Measurements from ENCODE around the gene TEX10.

TEX10 gene

DNA sequence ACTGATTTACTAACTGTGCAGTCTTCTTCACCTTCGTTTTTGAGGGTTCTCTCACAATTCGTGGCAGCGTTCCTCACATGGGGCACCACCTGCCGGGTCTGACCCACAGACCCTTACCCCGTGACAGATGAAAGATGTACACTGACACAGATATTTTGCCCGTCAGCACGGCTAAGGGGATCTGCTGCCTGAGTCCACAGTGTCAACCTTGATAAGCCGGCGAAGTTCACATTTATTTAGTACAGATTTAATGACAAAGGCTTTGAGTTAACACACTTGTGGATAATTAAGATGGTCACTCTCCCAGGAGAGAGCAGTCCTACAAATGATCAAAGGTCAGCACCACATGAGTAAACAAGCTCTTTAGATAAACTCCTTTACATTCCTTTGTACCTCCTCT, 15.9 kb upstream of the TEX10 start:
- no peak overlapping the region for H3K4me3 ChIP-seq (ENCODE audit: low read length)
- no peaks in the 10 kb centered on the region for H3K36me3 ChIP-seq (ENCODE audit: control insufficient read depth, insufficient read depth, low read length)
- H3K27me3 ChIP-seq (ENCODE audit: control insufficient read depth, insufficient read depth, low read length), result no peaks in the 10 kb centered on the region
- H3K9ac ChIP-seq (ENCODE audit: low read length), result no peak overlapping the region
- no peaks in the 10 kb centered on the region for H3K4me1 ChIP-seq (ENCODE audit: control insufficient read depth, insufficient read depth, low read length)
- H3K9me3 ChIP-seq (ENCODE audit: control insufficient read depth, low read length), result no peaks in the 10 kb centered on the region

DNA sequence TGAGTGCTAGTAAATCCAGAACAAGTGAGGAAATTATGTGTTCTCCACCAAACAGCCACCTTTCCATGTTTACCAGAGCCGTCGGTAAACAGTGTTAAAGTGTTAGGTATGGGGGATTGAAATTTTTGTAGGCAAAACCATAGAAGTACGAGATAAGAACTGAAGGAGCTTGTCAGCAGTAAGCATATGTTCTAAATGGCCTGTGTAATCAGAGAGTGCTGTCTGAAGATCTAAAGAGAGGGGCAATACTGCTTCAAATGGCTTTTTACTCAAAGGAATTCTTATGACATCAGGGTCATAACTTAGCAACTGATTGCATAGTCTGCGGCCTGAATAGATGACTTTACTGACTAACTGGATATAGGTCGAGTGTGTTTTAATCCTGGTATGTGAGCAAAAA, 13.4 kb upstream of the TEX10 start:
- no peaks in the 10 kb centered on the region for H3K27me3 ChIP-seq (ENCODE audit: control insufficient read depth, insufficient read depth, low read length)
- no peaks in the 10 kb centered on the region for H3K9me3 ChIP-seq (ENCODE audit: control insufficient read depth, low read length)
- H3K4me3 ChIP-seq (ENCODE audit: low read length), result no peak overlapping the region
- H3K9ac ChIP-seq (ENCODE audit: low read length), result no peak overlapping the region
- H3K36me3 ChIP-seq (ENCODE audit: control insufficient read depth, insufficient read depth, low read length), result no peaks in the 10 kb centered on the region
- no peaks in the 10 kb centered on the region for H3K4me1 ChIP-seq (ENCODE audit: control insufficient read depth, insufficient read depth, low read length)

DNA sequence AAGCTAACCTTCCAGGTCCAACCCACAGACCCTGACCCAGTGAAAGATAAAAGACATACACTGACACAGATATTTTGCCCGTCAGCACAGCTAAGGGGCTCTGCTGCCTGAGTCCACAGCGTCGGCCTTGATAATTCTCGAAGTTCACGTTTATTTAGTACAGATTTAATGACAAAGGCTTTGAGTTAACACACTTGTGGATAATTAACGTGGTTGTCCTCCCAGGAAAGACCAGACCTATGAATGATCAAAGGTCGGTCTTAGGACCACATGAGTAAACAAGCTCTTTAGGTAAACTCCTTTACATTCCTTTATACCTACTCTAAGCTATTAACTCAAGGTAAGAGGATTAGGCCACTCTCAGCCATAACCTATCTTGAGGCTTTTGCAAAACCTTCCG, 11.3 kb upstream of the TEX10 start:
- no peaks in the 10 kb centered on the region for H3K4me1 ChIP-seq (ENCODE audit: control insufficient read depth, insufficient read depth, low read length)
- H3K9me3 ChIP-seq (ENCODE audit: control insufficient read depth, low read length), result no peaks in the 10 kb centered on the region
- no peak overlapping the region for H3K4me3 ChIP-seq (ENCODE audit: low read length)
- no peaks in the 10 kb centered on the region for H3K36me3 ChIP-seq (ENCODE audit: control insufficient read depth, insufficient read depth, low read length)
- H3K27me3 ChIP-seq (ENCODE audit: control insufficient read depth, insufficient read depth, low read length), result no peaks in the 10 kb centered on the region
- no peak overlapping the region for H3K9ac ChIP-seq (ENCODE audit: low read length)

DNA sequence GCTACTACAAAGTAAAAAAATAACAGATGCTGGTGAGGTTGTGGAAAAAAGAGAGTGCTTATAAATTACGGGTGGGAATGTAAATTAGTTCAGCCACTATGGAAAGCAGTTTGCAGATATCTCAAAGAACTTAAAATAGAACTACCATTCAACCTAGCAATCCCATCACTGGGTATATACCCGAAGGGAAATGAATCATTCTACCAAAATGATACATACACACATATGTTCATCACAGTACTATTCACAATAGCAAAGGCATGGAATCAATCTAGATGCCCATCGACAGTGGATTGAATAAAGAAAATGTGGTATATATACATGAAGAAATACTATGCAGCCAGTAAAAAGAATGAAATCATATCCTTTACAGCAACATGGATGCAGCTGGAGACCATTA, 6.3 kb upstream of the TEX10 start:
- Histone ChIP-seq H3K9me3 (ENCODE audit: control insufficient read depth, low read length) (no peaks in the 10 kb centered on the region), H3K36me3 (ENCODE audit: control insufficient read depth, insufficient read depth, low read length) (no peaks in the 10 kb centered on the region), H3K27me3 (ENCODE audit: control insufficient read depth, insufficient read depth, low read length) (no peaks in the 10 kb centered on the region), H3K4me3 (ENCODE audit: low read length) (no peak overlapping the region), H3K9ac (ENCODE audit: low read length) (no peak overlapping the region), H3K4me1 (ENCODE audit: control insufficient read depth, insufficient read depth, low read length) (no peaks in the 10 kb centered on the region)

DNA sequence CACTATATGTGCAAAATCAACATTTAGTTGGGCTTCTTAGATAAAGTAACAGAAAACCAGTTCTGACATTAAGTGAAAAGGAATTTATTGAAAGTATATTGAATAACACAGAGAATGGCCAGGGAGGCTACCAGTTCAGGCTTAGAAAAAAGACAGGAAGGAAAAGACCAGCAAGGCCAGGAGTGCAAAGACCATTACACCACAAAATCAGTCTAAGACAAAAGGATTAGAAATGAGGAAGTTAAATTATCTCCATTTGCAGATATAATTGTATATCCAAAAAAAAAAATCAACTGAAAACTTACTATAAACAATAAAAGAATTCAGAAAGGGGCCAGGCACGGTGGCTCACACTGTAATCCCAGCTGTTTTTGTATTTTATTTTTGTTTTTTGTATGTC, 4.8 kb upstream of the TEX10 start:
- Histone ChIP-seq H3K9me3 (ENCODE audit: control insufficient read depth, low read length) (no peaks in the 10 kb centered on the region), H3K9ac (ENCODE audit: low read length) (no peak overlapping the region), H3K36me3 (ENCODE audit: control insufficient read depth, insufficient read depth, low read length) (no peaks in the 10 kb centered on the region), H3K27me3 (ENCODE audit: control insufficient read depth, insufficient read depth, low read length) (no peaks in the 10 kb centered on the region), H3K4me1 (ENCODE audit: control insufficient read depth, insufficient read depth, low read length) (no peaks in the 10 kb centered on the region), H3K4me3 (ENCODE audit: low read length) (no peak overlapping the region)

DNA sequence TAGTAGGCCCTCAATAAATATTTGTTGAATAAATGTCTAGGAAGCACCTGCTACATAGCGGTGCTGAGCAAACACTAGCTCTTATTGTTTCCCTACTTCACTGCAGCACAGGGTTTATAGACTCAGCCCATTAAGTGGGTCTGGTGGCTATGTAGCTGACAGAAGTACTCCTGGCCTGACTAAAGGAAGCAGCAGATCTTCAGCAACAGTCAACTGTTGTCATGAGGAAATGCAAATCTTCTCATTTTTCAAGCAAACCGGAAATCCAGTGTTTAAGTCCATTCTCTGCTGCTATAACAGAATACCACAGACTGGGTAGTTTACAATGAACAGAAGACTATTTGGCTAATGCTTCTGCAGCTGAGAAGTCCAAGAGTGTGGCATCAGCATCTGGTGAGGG, 2.8 kb upstream of the TEX10 start:
- H3K9ac ChIP-seq (ENCODE audit: low read length), result no peak overlapping the region
- no peaks in the 10 kb centered on the region for H3K36me3 ChIP-seq (ENCODE audit: control insufficient read depth, insufficient read depth, low read length)
- H3K4me1 ChIP-seq (ENCODE audit: control insufficient read depth, insufficient read depth, low read length), result no peaks in the 10 kb centered on the region
- H3K27me3 ChIP-seq (ENCODE audit: control insufficient read depth, insufficient read depth, low read length), result no peaks in the 10 kb centered on the region
- H3K9me3 ChIP-seq (ENCODE audit: control insufficient read depth, low read length), result no peaks in the 10 kb centered on the region
- no peak overlapping the region for H3K4me3 ChIP-seq (ENCODE audit: low read length)

DNA sequence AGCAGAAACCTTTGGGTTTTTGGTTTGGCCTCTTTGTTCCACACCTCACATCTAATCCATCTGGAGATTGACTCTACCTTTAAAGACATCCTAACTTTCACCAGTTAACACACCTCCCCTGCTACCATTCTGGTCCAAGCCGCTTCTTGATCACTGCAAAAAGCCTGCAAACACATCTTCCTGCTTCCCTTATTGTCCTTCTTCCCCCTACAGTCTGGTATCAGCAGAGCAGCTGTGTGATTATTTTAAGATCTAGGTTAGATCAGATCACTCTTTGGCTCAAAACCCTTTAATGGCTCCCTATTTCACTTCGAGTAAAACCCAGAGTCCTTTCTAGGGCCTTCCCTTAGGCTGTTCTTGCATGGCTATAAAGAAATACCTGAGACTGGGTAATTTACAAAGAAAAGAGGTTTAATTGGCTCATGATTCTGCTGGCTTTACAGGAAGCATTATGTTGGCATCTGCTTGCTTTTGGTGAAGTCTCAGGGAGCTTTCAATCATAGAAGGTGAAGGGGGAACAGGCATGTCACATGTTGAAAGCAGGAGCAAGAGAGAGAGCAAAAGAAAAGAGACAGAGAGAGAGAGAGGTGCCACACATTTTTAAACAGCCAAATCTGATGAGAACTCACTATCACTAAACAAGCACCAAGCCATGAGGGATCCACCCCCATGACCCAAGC, 1.5 kb upstream of the TEX10 start:
- Histone ChIP-seq H3K4me3 (ENCODE audit: low read length) (no peak overlapping the region), H3K9me3 (ENCODE audit: control insufficient read depth, low read length) (no peaks in the 10 kb centered on the region)

DNA sequence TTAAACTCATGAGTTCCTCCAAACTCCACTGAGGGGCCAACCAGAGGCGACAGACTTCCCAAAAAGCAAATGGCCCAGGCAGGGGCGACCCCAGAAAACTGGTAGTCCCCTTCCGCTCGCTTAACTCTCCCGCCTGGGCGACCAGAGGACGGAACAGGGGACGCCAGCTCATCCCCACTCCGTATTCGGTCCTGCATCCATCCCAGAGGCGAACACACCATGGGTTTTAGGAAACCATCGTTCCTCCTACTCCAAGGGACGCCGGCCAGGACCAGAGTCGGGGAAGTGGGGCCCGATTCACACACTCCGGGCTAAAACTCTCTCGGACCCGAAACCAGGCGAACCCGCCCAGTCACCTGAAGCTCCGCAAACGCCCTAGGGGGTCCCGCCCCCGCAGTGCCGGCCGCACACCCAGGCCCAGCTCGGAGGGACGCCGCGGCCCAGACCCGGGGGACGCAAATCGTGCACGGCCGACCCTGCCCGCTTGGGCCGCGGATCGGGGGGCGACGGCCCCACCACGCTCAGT, 478 bp downstream of the TEX10 start:
- Histone ChIP-seq H3K4me1 (ENCODE audit: control insufficient read depth, insufficient read depth, low read length) (no peaks in the 10 kb centered on the region), H3K9ac (ENCODE audit: low read length) (peak overlapping the region; percentile 88), H3K9me3 (ENCODE audit: control insufficient read depth, low read length) (no peaks in the 10 kb centered on the region), H3K4me3 (ENCODE audit: low read length) (peak overlapping the region; percentile 66), H3K27me3 (ENCODE audit: control insufficient read depth, insufficient read depth, low read length) (no peaks in the 10 kb centered on the region), H3K36me3 (ENCODE audit: control insufficient read depth, insufficient read depth, low read length) (no peaks in the 10 kb centered on the region)

More for the DNA sequence above, 1.5 kb upstream of the TEX10 start:
- Histone ChIP-seq H3K27me3 (ENCODE audit: control insufficient read depth, insufficient read depth, low read length) (no peaks in the 10 kb centered on the region), H3K36me3 (ENCODE audit: control insufficient read depth, insufficient read depth, low read length) (no peaks in the 10 kb centered on the region), H3K4me1 (ENCODE audit: control insufficient read depth, insufficient read depth, low read length) (no peaks in the 10 kb centered on the region), H3K9ac (ENCODE audit: low read length) (no peak overlapping the region)

DNA sequence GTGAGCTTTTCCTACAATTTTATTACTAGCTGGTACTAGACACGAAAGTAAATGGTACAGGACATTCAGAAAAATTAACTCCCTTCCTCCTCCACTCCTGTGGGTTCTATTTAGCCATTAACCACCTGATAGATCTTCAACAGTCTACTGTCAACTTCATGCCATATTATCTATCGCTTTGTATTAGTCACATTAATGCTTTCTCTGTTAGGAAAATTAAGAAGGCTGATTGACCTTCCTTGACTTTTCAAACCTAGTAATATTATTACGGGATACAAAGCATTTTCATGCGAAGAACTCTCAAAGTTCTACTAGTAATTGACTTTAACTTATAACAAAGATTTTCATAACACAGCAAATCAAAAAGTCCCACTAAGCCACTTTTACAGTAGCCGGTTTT, 1.2 kb downstream of the TEX10 start:
- Histone ChIP-seq H3K27me3 (ENCODE audit: control insufficient read depth, insufficient read depth, low read length) (no peaks in the 10 kb centered on the region), H3K4me1 (ENCODE audit: control insufficient read depth, insufficient read depth, low read length) (no peaks in the 10 kb centered on the region), H3K9ac (ENCODE audit: low read length) (peak overlapping the region; percentile 88), H3K36me3 (ENCODE audit: control insufficient read depth, insufficient read depth, low read length) (no peaks in the 10 kb centered on the region), H3K4me3 (ENCODE audit: low read length) (peak overlapping the region; percentile 66), H3K9me3 (ENCODE audit: control insufficient read depth, low read length) (no peaks in the 10 kb centered on the region)

DNA sequence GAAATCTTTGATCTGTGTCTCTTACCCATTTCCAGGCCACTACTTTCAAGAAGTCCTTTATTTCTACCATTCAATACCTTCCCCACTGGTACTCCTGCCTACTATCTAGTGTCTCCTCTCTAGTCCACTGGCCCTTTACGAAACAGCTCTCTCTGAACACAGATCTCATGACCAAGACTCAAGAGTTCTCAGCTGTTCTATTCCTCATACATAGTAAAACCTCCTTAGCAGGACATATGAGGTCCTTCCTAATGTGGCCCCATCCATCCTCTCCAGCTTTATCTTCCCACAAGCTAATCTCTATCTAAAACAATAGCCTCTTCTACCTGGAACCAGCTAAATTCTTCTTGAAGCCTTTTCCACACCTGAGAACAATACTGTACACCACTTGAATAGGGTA, 2.6 kb downstream of the TEX10 start:
- H3K4me1 ChIP-seq (ENCODE audit: control insufficient read depth, insufficient read depth, low read length), result no peaks in the 10 kb centered on the region
- H3K36me3 ChIP-seq (ENCODE audit: control insufficient read depth, insufficient read depth, low read length), result no peaks in the 10 kb centered on the region
- H3K9ac ChIP-seq (ENCODE audit: low read length), result no peak overlapping the region
- no peak overlapping the region for H3K4me3 ChIP-seq (ENCODE audit: low read length)
- no peaks in the 10 kb centered on the region for H3K27me3 ChIP-seq (ENCODE audit: control insufficient read depth, insufficient read depth, low read length)
- H3K9me3 ChIP-seq (ENCODE audit: control insufficient read depth, low read length), result no peaks in the 10 kb centered on the region

DNA sequence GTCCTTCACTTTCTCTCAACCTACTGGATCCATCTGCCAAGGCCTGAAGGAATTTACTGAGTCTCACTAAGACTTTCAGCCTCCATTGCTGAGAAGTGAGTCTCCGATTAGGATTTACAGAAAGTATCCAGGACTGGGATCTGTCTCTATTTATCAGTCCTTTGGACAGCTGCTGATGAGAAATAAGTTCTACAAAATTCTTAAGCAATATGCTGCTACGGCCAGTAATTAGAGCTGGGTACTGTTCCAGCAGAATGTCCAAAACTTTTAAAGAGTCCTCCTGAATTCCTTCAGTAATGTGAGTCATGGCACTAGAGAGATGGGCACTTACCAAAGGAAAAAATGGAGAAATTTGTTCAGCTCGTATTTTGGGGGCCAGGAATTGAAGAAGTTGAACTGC, 5.9 kb downstream of the TEX10 start:
- H3K27me3 ChIP-seq (ENCODE audit: control insufficient read depth, insufficient read depth, low read length), result no peaks in the 10 kb centered on the region
- H3K4me3 ChIP-seq (ENCODE audit: low read length), result no peak overlapping the region
- H3K9me3 ChIP-seq (ENCODE audit: control insufficient read depth, low read length), result no peaks in the 10 kb centered on the region
- H3K36me3 ChIP-seq (ENCODE audit: control insufficient read depth, insufficient read depth, low read length), result no peaks in the 10 kb centered on the region
- no peaks in the 10 kb centered on the region for H3K4me1 ChIP-seq (ENCODE audit: control insufficient read depth, insufficient read depth, low read length)
- H3K9ac ChIP-seq (ENCODE audit: low read length), result no peak overlapping the region

DNA sequence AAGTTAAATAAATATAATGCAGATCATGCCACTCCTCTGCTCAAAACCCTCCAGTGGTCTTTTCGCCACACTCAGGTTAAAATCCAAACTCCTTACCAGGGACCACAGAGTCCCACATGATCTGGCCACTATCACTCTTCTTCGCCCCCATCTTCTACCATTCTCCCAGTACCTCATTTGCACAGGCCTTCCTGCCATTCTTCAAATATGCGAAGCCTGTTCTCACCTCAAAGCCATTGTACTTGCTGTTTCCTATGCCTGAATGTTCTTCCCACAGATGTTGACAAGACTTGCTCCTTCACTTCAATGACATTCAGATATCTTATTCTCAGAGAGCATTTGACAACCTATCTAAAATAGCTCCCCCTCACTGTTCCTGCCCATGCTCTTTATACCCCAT, 10.9 kb downstream of the TEX10 start:
- Histone ChIP-seq H3K27me3 (ENCODE audit: control insufficient read depth, insufficient read depth, low read length) (no peaks in the 10 kb centered on the region), H3K9me3 (ENCODE audit: control insufficient read depth, low read length) (no peaks in the 10 kb centered on the region), H3K9ac (ENCODE audit: low read length) (no peak overlapping the region), H3K4me1 (ENCODE audit: control insufficient read depth, insufficient read depth, low read length) (no peaks in the 10 kb centered on the region), H3K36me3 (ENCODE audit: control insufficient read depth, insufficient read depth, low read length) (no peaks in the 10 kb centered on the region), H3K4me3 (ENCODE audit: low read length) (no peak overlapping the region)

DNA sequence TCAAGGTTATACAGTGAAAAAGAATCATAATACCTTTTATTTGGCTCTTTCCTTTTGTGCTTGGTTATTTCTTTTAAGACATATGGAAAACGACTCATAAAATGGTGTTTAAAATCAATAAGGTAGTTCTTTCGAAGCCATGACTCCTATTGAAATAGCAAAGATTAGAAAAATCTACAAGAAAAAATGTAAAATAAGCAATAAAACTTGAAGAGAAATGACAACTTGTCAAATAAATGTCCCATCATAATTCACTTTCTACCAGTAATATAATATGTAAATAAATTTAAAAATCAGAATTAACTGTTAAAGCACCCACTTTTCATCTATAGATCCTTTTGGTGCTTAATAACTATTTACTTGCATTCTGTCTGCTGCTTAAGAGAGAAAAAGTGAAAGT, 12.5 kb downstream of the TEX10 start:
- Histone ChIP-seq H3K4me3 (ENCODE audit: low read length) (no peak overlapping the region), H3K9me3 (ENCODE audit: control insufficient read depth, low read length) (no peaks in the 10 kb centered on the region), H3K4me1 (ENCODE audit: control insufficient read depth, insufficient read depth, low read length) (no peaks in the 10 kb centered on the region)

More for the DNA sequence above, 12.5 kb downstream of the TEX10 start:
- no peaks in the 10 kb centered on the region for H3K27me3 ChIP-seq (ENCODE audit: control insufficient read depth, insufficient read depth, low read length)
- no peak overlapping the region for H3K9ac ChIP-seq (ENCODE audit: low read length)
- H3K36me3 ChIP-seq (ENCODE audit: control insufficient read depth, insufficient read depth, low read length), result no peaks in the 10 kb centered on the region

All from mucosa of stomach (tissue), 1 donor.